ENCODE results near the gene NUMBL.

GRCh38 chr19:40716031-40716481 is 25.6 kb upstream of the NUMBL start:
- TF ChIP-seq CHD1 (IDR thresholded peaks at IDR 0.05; ENCODE audit: low read depth, low read length) (no peak), TAF7 (optimal IDR thresholded peaks at IDR 0.05; ENCODE audit: borderline replicate concordance, low read depth, low read length) (no peak), POLR2A (IDR thresholded peaks at IDR 0.05; ENCODE audit: control extremely low read depth in 1 of 2, low read depth in 2 of 2, low read length in 2 of 2) (no peak), CREB1 (IDR thresholded peaks at IDR 0.05) (no peak), CTCF (IDR thresholded peaks at IDR 0.05; ENCODE audit: control extremely low read depth in 1 of 3, insufficient read depth in 1 of 3, low read depth in 1 of 3, low read length in 3 of 3) (no peak), BCL11A (IDR thresholded peaks at IDR 0.05; ENCODE audit: low read depth in 2 of 2, low read length in 2 of 2) (no peak), KDM1A (IDR thresholded peaks at IDR 0.05; ENCODE audit: borderline replicate concordance, low read length) (no peak), SP1 (IDR thresholded peaks at IDR 0.05; ENCODE audit: low read depth, low read length) (no peak)
